Testis (tissue), 3 donors: ENCODE data around the gene SKI. TPM values are rescaled to one million over a fixed set of nuclear protein-coding genes. Genes with fewer than 3 reads are reported as not detected.
A peak's percentile ranks its signal among the peaks of the same experiment; 100 is the strongest.

Experiments used
- DNase-seq: peaks from one replicate; pipeline ENCODE4 v3.0.0-alpha.2; 2019
- H3K27ac ChIP-seq, 2 donors: fragments of 200-600 bp; sonication (generic); one replicate each; pipeline ENCODE4 v1.5.1; 2019
- H3K27me3 ChIP-seq: fragments of 200-600 bp; sonication (generic); one replicate; pipeline ENCODE4 v1.5.1; 2019
- H3K36me3 ChIP-seq: fragments of 200-600 bp; sonication (generic); one replicate; pipeline ENCODE4 v1.5.1; 2017; ENCODE audit warnings: low read depth; ENCODE audit errors: missing control alignments
- H3K4me1 ChIP-seq: fragments of 200-600 bp; sonication (generic); one replicate; pipeline ENCODE4 v1.5.1; 2019
- H3K4me3 ChIP-seq, 2 donors: fragments of 200-600 bp; sonication (generic); one replicate each; pipeline ENCODE4 v1.5.1; 2017 to 2019
- H3K9me3 ChIP-seq: fragments of 200-600 bp; sonication (generic); one replicate; pipeline ENCODE4 v1.5.1; 2017
- POLR2A ChIP-seq: fragments of 450-650 bp; IDR thresholded peaks from one replicate; pipeline ENCODE4 v1.6.1; 2017; ENCODE audit warnings: antibody characterized with exemption, mild to moderate bottlenecking, moderate library complexity
- WGBS, 2 donors: methylation state at CpG; one replicate each; pipeline ENCODE4 v1.1.5; 2018; 5-methylcytosine and 5-hydroxymethylcytosine counted together
- intact Hi-C: fragments of 100-400 bp; cut with DNase I; formaldehyde crosslinking; loops from one replicate; pipeline ENCODE4 v1.15.1; 2023; ENCODE audit warnings: low total_unique reads
- polyA plus RNA-seq: library from polyadenylated mRNA; stranded (reverse); fragments of 350-450 nt; fragmentation: Illumina TruSeq; extraction: RNeasy Lipid Tissue Mini Kit (QIAGEN cat#74804); gene quantifications from one replicate; pipeline ENCODE4 v1.2.3, GENCODE V29; 2014; ENCODE audit warnings: low read depth, low replicate concordance; ENCODE audit not compliant: insufficient read depth
- total RNA-seq, 2 donors: library from RNA; depleted of rRNA; stranded (reverse); fragments of >200 nt; gene quantifications; one replicate each; pipeline ENCODE4 v1.2.3, GENCODE V29; 2016
- TF ChIP-seq, protein P1 (sequence below), 3 experiments: fragments of 450-650 bp in 2 of 3; fragments of 200-600 bp in 1 of 3; sonication (generic) in 1 of 3; IDR thresholded peaks; one replicate each; pipeline ENCODE4 v1.5.1; 2016 to 2019; ENCODE audit warnings: antibody characterized with exemption in 3 of 3, mild to moderate bottlenecking in 2 of 3, moderate library complexity in 1 of 3

SKI gene
- total and polyA plus RNA-seq, 3 donors from 2014 or later, result 40.2 to 87.1 (median 85.7) TPM

- H3K36me3 ChIP-seq, result no peaks in the 10 kb centered on the region
- WGBS, 2 donors, result 92 to 96% methylated on average over 4 to 14 of the region's 17 CpGs
- no peak overlapping the region for H3K27ac ChIP-seq
- no peak overlapping the region for H3K4me3 ChIP-seq
- intact Hi-C loops, result loop anchor here (5.0 kb wide), 1 partner anchor 185 kb away; no protein-coding TSS in a partner anchor
- peaks cover 29% of the 10 kb centered on the region for H3K4me1 ChIP-seq
- no peak for DNase-seq
- no peaks in the 10 kb centered on the region for H3K9me3 ChIP-seq
- H3K27me3 ChIP-seq, result no peaks in the 10 kb centered on the region
- TF ChIP-seq, protein P1, sequence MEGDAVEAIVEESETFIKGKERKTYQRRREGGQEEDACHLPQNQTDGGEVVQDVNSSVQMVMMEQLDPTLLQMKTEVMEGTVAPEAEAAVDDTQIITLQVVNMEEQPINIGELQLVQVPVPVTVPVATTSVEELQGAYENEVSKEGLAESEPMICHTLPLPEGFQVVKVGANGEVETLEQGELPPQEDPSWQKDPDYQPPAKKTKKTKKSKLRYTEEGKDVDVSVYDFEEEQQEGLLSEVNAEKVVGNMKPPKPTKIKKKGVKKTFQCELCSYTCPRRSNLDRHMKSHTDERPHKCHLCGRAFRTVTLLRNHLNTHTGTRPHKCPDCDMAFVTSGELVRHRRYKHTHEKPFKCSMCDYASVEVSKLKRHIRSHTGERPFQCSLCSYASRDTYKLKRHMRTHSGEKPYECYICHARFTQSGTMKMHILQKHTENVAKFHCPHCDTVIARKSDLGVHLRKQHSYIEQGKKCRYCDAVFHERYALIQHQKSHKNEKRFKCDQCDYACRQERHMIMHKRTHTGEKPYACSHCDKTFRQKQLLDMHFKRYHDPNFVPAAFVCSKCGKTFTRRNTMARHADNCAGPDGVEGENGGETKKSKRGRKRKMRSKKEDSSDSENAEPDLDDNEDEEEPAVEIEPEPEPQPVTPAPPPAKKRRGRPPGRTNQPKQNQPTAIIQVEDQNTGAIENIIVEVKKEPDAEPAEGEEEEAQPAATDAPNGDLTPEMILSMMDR (IDR thresholded peaks at IDR 0.05), result no peak
- no peak for TF ChIP-seq POLR2A
These were observed 31.0 kb upstream of the SKI start for GRCh38 chr1:2196901-2197638.

- H3K4me1 ChIP-seq, result peaks cover 24% of the 10 kb centered on the region
- no peak overlapping the region for H3K4me3 ChIP-seq
- no peaks in the 10 kb centered on the region for H3K36me3 ChIP-seq
- no peaks in the 10 kb centered on the region for H3K9me3 ChIP-seq
- no peak for DNase-seq
- intact Hi-C loops, result loop anchor here (5.0 kb wide), 1 partner anchor 185 kb away; no protein-coding TSS in a partner anchor
- no peaks in the 10 kb centered on the region for H3K27me3 ChIP-seq
- 90 to 91% methylated on average over 9 to 10 of the region's 10 CpGs for WGBS, 2 donors
- no peak overlapping the region for H3K27ac ChIP-seq
- no peak for TF ChIP-seq POLR2A
- TF ChIP-seq, protein P1 (IDR thresholded peaks at IDR 0.05), result no peak
These were observed 30.4 kb upstream of the SKI start for GRCh38 chr1:2197707-2198165.

DNA sequence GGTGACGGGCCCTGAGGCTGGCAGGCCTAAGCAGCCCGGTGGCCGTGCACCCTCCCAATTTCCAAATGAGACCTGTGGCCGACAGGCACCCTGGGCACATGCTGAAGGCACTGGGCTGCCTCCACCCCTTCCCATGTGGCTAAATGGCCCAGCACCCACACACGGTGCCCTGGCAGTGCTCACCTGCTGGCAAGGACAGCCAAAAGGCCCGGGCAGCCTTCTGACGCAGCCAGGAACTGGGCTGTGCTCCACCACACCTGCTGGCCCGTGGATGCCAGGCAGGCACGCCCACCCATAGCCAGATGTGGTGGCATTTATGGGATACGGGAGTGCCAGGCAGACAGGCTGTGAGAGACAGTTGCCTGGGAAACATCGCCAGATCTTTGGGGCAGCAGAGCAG lies 29.5 kb upstream of the SKI start:
- no peaks in the 10 kb centered on the region for H3K36me3 ChIP-seq
- 79 to 86% methylated on average over 4 to 11 of the region's 11 CpGs for WGBS, 2 donors
- H3K4me3 ChIP-seq, result no peak overlapping the region
- no peaks in the 10 kb centered on the region for H3K27me3 ChIP-seq
- intact Hi-C loops, result loop anchor here (5.0 kb wide), 1 partner anchor 184 kb away; no protein-coding TSS in a partner anchor
- TF ChIP-seq, protein P1 (IDR thresholded peaks at IDR 0.05), result no peak
- TF ChIP-seq POLR2A, result no peak
- no peaks in the 10 kb centered on the region for H3K9me3 ChIP-seq
- peak overlapping the region; percentile 74 to 78 for H3K27ac ChIP-seq
- no peak for DNase-seq
- peaks cover 18% of the 10 kb centered on the region for H3K4me1 ChIP-seq

- peak overlapping the region; percentile 74 to 78 for H3K27ac ChIP-seq
- TF ChIP-seq, protein P1 (IDR thresholded peaks at IDR 0.05), result no peak
- TF ChIP-seq POLR2A, result no peak
These were observed 28.9 kb upstream of the SKI start for GRCh38 chr1:2199042-2199810.

More at GRCh38 chr1:2199042-2199810, 28.9 kb upstream of the SKI start:
- Histone ChIP-seq H3K9me3 (no peaks in the 10 kb centered on the region), H3K27me3 (no peaks in the 10 kb centered on the region), H3K4me1 (peaks cover 13% of the 10 kb centered on the region), H3K4me3 (peak overlapping the region in 1 of 2 donors; percentile 10), H3K36me3 (no peaks in the 10 kb centered on the region)
- intact Hi-C loops, result loop anchor here (5.0 kb wide), 1 partner anchor 183 kb away; no protein-coding TSS in a partner anchor
- 38 to 49% methylated on average over 17 to 24 of the region's 24 CpGs for WGBS, 2 donors
- peak; percentile 87 for DNase-seq
